ENCODE data around the gene DAB2IP. TPM values are rescaled to one million over a fixed set of nuclear protein-coding genes. Genes with fewer than 3 reads are reported as not detected.

DAB2IP gene
- total RNA-seq, 2 experiments from 2014 or later, result 0.06 TPM; not detected in 1

GRCh38 chr9:121609822-121610637 is 41.4 kb upstream of the DAB2IP start:
- no peaks in the 10 kb centered on the region for H3K36me3 Mint-ChIP-seq (ENCODE audit: low read depth)
- ChIA-PET POLR2A (no interaction called here), CTCF (no interaction called here)
- intact Hi-C loops (cut with DNase I, micrococcal nuclease), result no loop called here
- peaks cover 16% of the 10 kb centered on the region for H3K4me1 Mint-ChIP-seq (ENCODE audit: low read depth)
- DNase-seq (no peak), ATAC-seq (ENCODE audit: poor library complexity) (no peak)
- no peaks in the 10 kb centered on the region for H3K36me3 ChIP-seq (ENCODE audit: insufficient read depth, low read length)
- no peaks in the 10 kb centered on the region for H3K9me3 ChIP-seq (ENCODE audit: control insufficient read depth in 1 of 2, insufficient read depth in 1 of 2, low read length in 2 of 2)
- H3K4me3 ChIP-seq (ENCODE audit: low read length), result no peak overlapping the region
- H3K27me3 ChIP-seq (ENCODE audit: control insufficient read depth in 1 of 2, insufficient read depth in 2 of 2, low read length in 2 of 2), result peaks cover 12 to 26% of the 10 kb centered on the region in 2 experiments
- H3K4me3 Mint-ChIP-seq, result no peak overlapping the region
- H3K27ac ChIP-seq (ENCODE audit: low read depth in 1 of 2, low read length in 2 of 2), result no peak overlapping the region
- peaks cover 62% of the 10 kb centered on the region for H3K27me3 Mint-ChIP-seq
- H3K9me3 Mint-ChIP-seq, result no peaks in the 10 kb centered on the region
- peaks cover 13% of the 10 kb centered on the region for H3K4me1 ChIP-seq (ENCODE audit: insufficient read depth, low read length)
- H3K27ac Mint-ChIP-seq, result no peak overlapping the region
- TF ChIP-seq CTCF (IDR thresholded peaks at IDR 0.05), result no peak

DNA sequence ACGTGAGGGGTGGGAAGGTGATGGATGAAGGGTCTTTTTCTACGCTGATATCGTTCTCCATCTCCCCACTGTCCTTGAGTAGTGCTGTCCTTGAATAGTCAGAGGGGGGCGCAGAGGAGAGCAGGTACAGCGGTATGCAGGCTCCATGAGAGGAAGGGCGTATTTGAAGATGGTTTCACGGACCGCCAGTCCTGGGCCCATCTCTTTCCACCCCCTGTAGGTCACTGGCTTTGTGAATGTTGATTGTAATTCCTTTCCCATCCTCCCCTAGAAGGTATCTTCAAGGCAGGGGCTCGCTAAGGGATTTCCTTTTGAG is 40.8 kb upstream of the DAB2IP start:
- no peak overlapping the region for H3K27ac ChIP-seq (ENCODE audit: low read depth in 1 of 2, low read length in 2 of 2)
- CTCF ChIA-PET, result no interaction called here
- intact Hi-C loops (cut with DNase I, micrococcal nuclease), result no loop called here
- H3K36me3 Mint-ChIP-seq (ENCODE audit: low read depth), result no peaks in the 10 kb centered on the region
- H3K36me3 ChIP-seq (ENCODE audit: insufficient read depth, low read length), result no peaks in the 10 kb centered on the region
- no peak overlapping the region for H3K27ac Mint-ChIP-seq
- peaks cover 64% of the 10 kb centered on the region for H3K27me3 Mint-ChIP-seq
- DNase-seq, result no peak
- POLR2A ChIA-PET, result no interaction called here
- H3K4me1 Mint-ChIP-seq (ENCODE audit: low read depth), result peaks cover 16% of the 10 kb centered on the region
- H3K4me3 ChIP-seq (ENCODE audit: low read length), result no peak overlapping the region
- H3K9me3 Mint-ChIP-seq, result no peaks in the 10 kb centered on the region
- no peak overlapping the region for H3K4me3 Mint-ChIP-seq
- peaks cover 12 to 26% of the 10 kb centered on the region in 2 experiments for H3K27me3 ChIP-seq (ENCODE audit: control insufficient read depth in 1 of 2, insufficient read depth in 2 of 2, low read length in 2 of 2)
- no peak for ATAC-seq (ENCODE audit: poor library complexity)
- H3K9me3 ChIP-seq (ENCODE audit: control insufficient read depth in 1 of 2, insufficient read depth in 1 of 2, low read length in 2 of 2), result no peaks in the 10 kb centered on the region
- H3K4me1 ChIP-seq (ENCODE audit: insufficient read depth, low read length), result peaks cover 13% of the 10 kb centered on the region
- TF ChIP-seq CTCF (IDR thresholded peaks at IDR 0.05), result no peak

DNA sequence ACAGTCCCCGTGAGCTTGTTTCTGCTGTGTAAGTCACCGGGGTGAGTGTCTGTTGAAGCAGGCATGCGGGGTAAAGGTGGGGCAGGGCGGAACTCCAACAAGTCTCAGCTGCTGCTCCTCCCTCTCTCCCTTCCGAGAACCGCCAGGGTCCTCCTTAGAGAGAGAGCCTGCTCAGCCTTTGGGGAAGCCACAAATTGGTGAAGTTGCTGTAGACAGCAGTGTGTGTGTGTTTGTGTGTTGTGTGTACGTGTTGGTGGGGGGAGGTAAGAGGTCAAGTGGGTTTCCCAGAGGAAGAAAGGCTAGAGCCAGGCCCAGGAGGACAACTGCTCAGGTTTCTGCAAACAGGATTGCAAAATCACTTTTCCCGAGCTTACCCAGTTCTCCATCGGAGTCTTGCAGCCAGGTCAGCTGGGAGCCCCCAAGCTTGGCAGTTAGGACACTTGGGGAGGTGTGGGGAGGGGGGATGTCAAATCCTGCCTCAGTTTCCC is 38.9 kb upstream of the DAB2IP start:
- H3K36me3 ChIP-seq (ENCODE audit: insufficient read depth, low read length), result no peaks in the 10 kb centered on the region
- Mint-ChIP-seq H3K9me3 (no peaks in the 10 kb centered on the region), H3K27me3 (peaks cover 62% of the 10 kb centered on the region)

More for the DNA sequence above, 38.9 kb upstream of the DAB2IP start:
- POLR2A ChIA-PET, result no interaction called here
- Mint-ChIP-seq H3K36me3 (ENCODE audit: low read depth) (no peaks in the 10 kb centered on the region), H3K4me3 (no peak overlapping the region), H3K4me1 (ENCODE audit: low read depth) (peaks cover 16% of the 10 kb centered on the region), H3K27ac (no peak overlapping the region)
- CTCF ChIA-PET, result no interaction called here
- Histone ChIP-seq H3K4me3 (ENCODE audit: low read length) (no peak overlapping the region), H3K27me3 (ENCODE audit: control insufficient read depth in 1 of 2, insufficient read depth in 2 of 2, low read length in 2 of 2) (peaks cover 12 to 26% of the 10 kb centered on the region in 2 experiments), H3K27ac (ENCODE audit: low read depth in 1 of 2, low read length in 2 of 2) (no peak overlapping the region), H3K9me3 (ENCODE audit: control insufficient read depth in 1 of 2, insufficient read depth in 1 of 2, low read length in 2 of 2) (no peaks in the 10 kb centered on the region), H3K4me1 (ENCODE audit: insufficient read depth, low read length) (peaks cover 13% of the 10 kb centered on the region)
- intact Hi-C loops (cut with DNase I, micrococcal nuclease), result no loop called here
- ATAC-seq (ENCODE audit: poor library complexity) (no peak), DNase-seq (no peak)
- TF ChIP-seq CTCF (IDR thresholded peaks at IDR 0.05), result no peak

All from CD4-positive, alpha-beta T cell (primary cell).